GM21515 (cell line): Measurements from ENCODE around the gene CST6.

Experiments used
- ATAC-seq: cut with Tn5 transposase; IDR thresholded peaks from one replicate; pipeline ENCODE4 v1.9.1; 2021; ENCODE audit not compliant: unreplicated experiment

Gene CST6

GRCh38 chr11:66011785-66012303 is at the start of gene CST6:
Gene CST6 (plus strand): TSS chr11:66012008. CDS start chr11:66012045, 37 bp downstream.
- no peak for ATAC-seq

DNA sequence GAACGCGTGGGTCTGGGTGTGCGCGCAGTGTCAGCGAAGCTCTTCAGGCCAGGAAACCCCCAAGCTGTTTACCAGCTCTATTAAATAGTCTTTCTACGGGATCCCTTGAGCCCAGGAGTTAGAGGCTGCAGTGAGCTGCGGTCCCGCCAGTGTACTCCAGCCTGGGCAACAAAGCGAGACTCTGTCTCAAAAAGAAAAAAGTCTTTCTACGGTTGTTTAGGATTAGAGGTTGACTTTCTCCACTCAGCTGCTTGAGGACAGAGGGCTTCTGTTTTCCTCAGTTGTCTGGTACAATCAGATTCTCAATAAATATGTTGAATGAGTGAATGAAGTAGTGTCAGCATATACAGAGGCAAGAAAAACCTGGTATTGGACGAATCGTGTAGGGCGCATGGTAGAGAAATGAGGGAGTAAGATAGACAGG is 49.7 kb upstream of the CST6 start:
- ATAC-seq: no peak

GRCh38 chr11:65964906-65965305 is 46.9 kb upstream of the CST6 start:
- ATAC-seq: no peak

- no peak for ATAC-seq
These were observed 45.6 kb upstream of the CST6 start for GRCh38 chr11:65965986-65966762.

GRCh38 chr11:65967329-65967934 is 44.4 kb upstream of the CST6 start:
- no peak for ATAC-seq

DNA sequence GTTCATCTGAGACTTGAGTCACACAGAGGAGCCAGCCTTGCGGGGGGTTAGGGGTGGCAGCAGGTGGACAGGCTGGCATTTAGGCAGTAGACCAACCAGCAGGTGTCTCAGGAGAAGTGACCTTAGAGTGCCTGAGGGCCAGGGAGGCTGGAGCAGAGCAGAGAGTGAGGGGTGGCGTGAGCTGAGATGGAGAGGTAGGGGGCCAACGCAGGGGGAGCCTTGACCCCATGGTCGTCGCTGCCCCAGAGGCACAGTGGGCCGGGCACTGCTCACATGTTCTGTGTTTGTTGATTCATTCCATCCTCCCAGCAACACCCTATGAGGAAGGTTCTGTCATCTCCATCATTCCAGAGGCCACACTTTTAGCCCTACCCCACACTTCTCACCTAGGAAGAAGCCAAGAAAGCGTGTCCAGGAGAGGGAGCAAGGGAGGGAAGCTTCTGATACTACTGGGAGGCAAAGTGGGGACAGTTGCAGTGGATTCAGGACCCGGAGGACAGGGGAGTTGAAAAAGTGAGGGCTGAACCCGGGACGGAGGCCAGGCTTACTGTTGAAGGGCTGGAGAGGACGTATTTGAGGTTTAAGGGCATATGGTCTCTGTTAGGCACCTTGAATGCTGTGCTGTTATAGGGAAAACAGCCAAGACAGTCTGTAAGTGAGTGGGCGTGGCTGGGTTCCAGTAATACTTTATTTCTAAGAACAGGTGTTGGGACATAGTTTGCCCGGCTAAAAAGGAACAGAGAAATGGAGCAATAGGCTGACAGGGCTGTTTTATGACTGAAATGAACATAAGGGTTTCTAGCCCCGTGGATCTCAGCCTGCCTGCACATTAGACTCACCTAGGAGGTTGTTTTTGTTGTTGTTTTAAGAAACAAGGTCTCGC is 43.0 kb upstream of the CST6 start:
- ATAC-seq: no peak

DNA sequence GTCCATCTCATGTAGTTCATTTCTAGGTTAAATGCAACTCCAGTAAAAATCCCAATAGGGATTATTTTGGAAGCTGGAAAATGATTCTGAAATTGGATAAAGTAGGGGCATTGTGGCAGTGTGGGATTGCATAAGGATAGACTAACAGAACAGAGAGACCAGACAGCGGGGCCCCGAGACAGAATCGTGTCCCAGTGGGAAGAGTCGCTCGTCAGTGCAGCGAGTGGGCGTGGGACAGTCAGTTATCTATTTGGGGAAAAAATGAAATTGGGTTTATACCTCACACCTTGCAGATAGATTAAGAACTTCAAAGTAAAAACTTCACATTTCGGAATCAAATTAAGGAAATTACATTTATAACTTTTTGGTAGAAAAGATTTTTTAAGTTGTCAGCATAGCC is 39.7 kb upstream of the CST6 start:
- ATAC-seq: no peak

DNA sequence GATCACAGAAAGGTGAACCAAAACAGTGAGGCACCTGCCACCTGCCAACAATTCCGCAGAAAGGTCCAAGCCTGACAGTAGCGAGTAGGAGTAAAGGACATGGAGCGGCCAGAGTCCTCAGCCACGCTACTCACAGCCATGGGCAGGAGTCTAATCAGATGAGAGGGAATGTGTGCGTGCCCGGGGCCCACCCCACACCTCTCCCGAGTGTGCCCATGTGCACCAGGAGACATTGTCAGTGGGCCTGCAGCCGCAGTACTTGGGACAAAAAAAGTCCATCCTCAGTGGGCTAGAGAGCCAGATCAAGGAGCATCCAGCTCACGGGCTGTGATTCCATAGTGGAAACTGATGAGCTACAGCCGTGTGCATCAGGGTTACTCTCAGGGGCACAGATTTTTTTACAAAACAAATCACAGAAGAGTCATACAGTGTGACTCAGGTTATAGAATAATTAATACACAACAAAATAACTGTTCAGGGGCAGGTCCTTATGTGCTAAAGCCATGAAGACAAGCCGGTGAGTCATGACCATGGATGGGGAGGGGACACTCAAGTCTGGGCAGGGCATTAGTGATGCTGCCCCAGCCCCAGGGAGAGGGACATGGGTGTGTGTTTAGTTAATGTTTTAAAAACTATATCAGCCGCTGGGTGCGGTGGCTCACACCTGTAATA is 38.2 kb upstream of the CST6 start:
- no peak for ATAC-seq

GRCh38 chr11:65975771-65976170 is 36.0 kb upstream of the CST6 start:
- no peak for ATAC-seq

DNA sequence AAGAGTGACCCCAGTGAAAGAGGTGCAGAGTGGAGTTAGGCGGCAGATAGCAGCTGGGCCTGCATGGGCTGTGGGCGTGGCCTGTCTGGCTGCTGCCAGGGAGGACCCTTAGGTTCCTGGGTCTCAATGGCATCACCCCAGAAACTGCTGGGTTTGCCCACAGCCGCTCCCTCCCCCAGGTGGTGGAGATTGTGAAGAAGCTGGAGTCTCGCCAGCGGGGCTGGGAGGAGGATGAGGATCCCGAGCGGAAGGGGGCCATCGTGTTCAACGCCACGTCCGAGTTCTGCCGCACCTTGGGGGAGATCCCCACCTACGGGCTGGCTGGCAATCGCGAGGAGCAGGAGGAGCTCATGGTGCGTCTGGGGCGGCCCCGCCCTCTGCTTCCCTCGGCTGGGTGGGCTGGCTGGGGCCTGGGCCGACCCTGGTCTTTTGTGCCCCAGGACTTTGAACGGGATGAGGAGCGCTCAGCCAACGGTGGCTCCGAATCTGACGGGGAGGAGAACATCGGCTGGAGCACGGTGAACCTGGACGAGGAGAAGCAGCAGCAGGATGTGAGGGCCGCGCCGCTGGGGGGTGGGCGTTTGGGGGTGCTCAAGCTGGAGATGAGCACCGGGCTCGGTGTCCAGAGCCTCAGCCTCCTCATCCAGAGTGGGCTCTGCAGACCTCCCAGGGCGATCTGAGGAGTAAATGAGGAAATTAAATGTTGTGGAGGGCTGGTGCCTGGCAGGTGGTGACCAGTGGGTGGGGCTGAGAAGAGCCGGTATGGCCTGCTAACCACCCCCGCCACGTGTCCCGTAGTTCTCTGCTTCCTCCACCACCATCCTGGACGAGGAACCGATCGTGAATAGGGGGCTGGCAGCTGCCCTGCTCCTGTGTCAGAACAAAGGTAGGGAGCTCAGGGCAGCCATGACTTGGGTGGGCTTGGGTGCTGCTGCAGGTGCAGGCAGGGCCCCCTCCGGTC is 35.3 kb upstream of the CST6 start:
- no peak for ATAC-seq

- no peak for ATAC-seq
These were observed 34.0 kb upstream of the CST6 start for GRCh38 chr11:65977621-65978390.

- no peak for ATAC-seq
These were observed 33.2 kb upstream of the CST6 start for GRCh38 chr11:65978391-65979238.

- no peak for ATAC-seq
These were observed 32.5 kb upstream of the CST6 start for GRCh38 chr11:65979261-65979759.

GRCh38 chr11:65981101-65981740 is 30.6 kb upstream of the CST6 start:
- no peak for ATAC-seq

DNA sequence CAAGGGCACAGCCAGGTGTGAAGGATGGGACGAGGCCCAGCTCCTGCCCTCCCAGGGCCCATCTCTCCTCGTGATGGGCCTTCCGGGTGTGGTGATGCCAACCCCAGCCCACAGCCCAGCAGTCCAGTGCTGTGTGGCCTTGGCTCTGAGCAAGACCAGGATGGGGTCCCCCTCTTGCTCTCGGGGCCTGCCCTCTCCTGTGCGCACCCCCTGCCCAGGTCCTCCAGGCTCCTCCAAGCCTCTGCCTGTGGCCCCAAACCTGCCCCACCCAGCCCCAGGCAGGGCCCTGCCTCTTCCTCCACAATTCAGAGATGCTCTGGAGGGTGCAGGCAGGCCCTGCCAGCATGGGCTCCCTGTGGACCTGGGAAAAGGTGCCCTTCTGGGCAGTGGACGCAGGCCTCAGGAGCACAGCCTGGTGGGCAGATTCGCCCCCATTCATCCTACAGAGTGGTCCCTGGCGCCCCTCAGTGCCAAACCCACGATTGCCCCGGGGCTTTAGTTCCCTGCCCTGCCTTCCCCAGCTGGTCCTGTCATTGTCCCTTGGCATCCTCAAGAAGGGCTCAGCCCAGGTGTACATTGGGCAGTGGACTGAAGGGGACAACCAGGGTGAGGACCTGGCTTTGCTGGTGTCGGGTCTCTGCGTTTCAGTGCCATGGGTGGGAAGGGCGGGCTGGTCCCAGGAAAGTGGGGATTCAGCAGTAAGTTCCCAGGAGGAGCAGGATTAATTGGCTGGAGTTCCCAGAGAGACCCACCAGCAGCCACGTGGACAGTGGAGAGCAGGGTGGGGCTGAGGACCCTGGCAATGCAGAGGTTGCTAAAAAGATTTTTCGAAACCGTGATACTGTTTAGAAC is 29.6 kb upstream of the CST6 start:
- no peak for ATAC-seq

GRCh38 chr11:65982824-65983588 is 28.8 kb upstream of the CST6 start:
- ATAC-seq: no peak
